Activated CD8-positive, alpha-beta memory T cell treated with anti-CD3 and anti-CD28 coated beads, Interleukin-2, amount 10 ng/mL, durations not matched to agents 7 days and 5 days (primary cell): Measurements from ENCODE around the gene MSMB. TPM values are rescaled to one million over a fixed set of nuclear protein-coding genes. Genes with fewer than 3 reads are reported as not detected.
A peak's percentile ranks its signal among the peaks of the same experiment; 100 is the strongest.
"Not testable (repeated sequence)": the region's sequence is repeated elsewhere in the genome, so short reads cannot be mapped to it uniquely, and the experiment has no call there.

Experiments used
- ATAC-seq: fragments of 150-1000 bp; cut with Tn5 transposase; one replicate; pipeline ENCODE4 v1.10.0; 2021; ENCODE audit warnings: moderate library complexity
- CTCF ChIA-PET: fragments of 350-600 bp; sonication (Branson Sonifier 250); formaldehyde crosslinking; loops from one replicate; lab custom pipeline; 2021; ENCODE audit warnings: antibody characterized with exemption; lab: Charles Lee
- DNase-seq: peaks from one replicate; pipeline ENCODE4 v3.0.0-alpha.2; 2020
- H3K27ac Mint-ChIP-seq: one replicate; pipeline ENCODE4 v1.8.0; 2021; ENCODE audit warnings: mild to moderate bottlenecking, mixed read lengths
- H3K27me3 Mint-ChIP-seq: one replicate; pipeline ENCODE4 v1.8.0; 2021; ENCODE audit warnings: mixed read lengths
- H3K36me3 Mint-ChIP-seq: one replicate; pipeline ENCODE4 v1.8.0; 2021; ENCODE audit warnings: mild to moderate bottlenecking, mixed read lengths
- H3K4me1 Mint-ChIP-seq: one replicate; pipeline ENCODE4 v1.8.0; 2021; ENCODE audit warnings: mixed read lengths
- H3K4me3 Mint-ChIP-seq: one replicate; pipeline ENCODE4 v1.8.0; 2021; ENCODE audit warnings: mild to moderate bottlenecking, moderate library complexity, mixed read lengths
- H3K9me3 Mint-ChIP-seq: one replicate; pipeline ENCODE4 v1.8.0; 2022; ENCODE audit warnings: low read depth, mixed read lengths
- total RNA-seq, 2 experiments: library from RNA; stranded (reverse); gene quantifications; one replicate each; pipeline ENCODE4 v1.2.3, GENCODE V29; 2021

The MSMB gene
- total RNA-seq, 2 experiments from 2014 or later = not detected

GRCh38 chr10:46002916-46003693, 43.0 kb downstream of the MSMB start:
- H3K36me3 Mint-ChIP-seq = peaks cover 50% of the 10 kb centered on the region
- no peaks in the 10 kb centered on the region for H3K9me3 Mint-ChIP-seq
- H3K27me3 Mint-ChIP-seq = no peaks in the 10 kb centered on the region
- H3K27ac Mint-ChIP-seq = no peak overlapping the region
- H3K4me1 Mint-ChIP-seq = no peaks in the 10 kb centered on the region
- DNase-seq = no peak
- CTCF ChIA-PET = interaction anchor here (1.0 to 1.3 kb wide), 2 partner anchors 18 to 24 kb away, joined by 3 to 5 read pairs; no protein-coding TSS in a partner anchor
- no peak overlapping the region for H3K4me3 Mint-ChIP-seq
- ATAC-seq = no peak

DNA sequence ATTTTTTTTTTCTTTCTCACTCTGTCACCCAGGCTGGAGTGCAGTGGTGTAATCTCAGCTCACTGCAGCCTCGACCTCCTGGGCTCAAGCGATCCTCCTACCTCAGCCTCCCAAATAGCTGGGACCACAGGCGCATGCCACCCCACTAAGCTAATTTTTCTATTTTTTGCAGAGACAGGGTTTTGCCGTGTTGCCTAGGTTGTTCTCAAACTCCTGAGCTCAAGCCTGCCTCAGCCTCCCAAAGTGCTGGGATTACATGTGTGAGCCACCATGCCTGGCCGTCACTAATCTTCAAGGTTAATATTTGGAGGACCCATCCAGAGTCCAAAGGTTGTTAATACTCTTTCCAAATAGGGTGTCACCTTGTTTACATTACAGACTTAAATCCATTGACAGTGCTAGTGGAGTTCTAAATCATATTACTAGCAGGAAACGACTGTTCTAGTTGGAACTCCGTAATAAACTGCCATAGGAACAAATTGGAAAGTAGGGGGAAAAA, 43.8 kb downstream of the MSMB start:
- H3K9me3 Mint-ChIP-seq, H3K4me3 Mint-ChIP-seq, H3K4me1 Mint-ChIP-seq, H3K27ac Mint-ChIP-seq, H3K27me3 Mint-ChIP-seq, ATAC-seq, DNase-seq: not testable (repeated sequence)
- CTCF ChIA-PET = interaction anchor here (1.0 kb wide), 1 partner anchor 25 kb away, joined by 5 read pairs; no protein-coding TSS in a partner anchor
- H3K36me3 Mint-ChIP-seq = peaks cover 52% of the 10 kb centered on the region

DNA sequence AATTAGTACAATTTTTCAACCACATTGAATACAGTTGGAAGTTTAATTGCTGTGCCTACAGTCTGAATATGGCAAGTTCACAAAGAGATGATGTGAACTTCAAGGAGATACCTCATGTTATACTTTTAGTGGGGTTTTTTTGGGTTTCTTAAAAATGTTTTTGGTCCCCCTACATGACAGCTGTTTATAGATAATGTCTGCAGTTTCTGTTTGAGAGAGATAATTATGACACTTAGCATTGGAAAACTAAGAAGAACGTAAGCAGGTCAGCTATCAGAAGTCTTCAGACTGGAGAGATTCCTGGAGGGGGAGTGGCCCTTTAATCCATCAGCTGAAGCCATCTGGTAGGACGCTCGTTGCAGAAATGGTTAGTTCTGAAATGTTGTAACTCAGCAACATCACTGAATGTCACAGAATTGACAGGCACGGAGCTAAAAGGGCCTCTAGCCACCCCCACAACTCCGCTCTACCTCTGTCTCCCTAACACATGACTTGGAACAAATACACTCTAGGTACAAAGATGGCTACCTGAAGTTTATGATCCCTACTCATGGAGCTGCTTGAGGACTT, 44.8 kb downstream of the MSMB start:
- Mint-ChIP-seq H3K4me3 (no peak overlapping the region), H3K9me3 (no peaks in the 10 kb centered on the region), H3K27ac (no peak overlapping the region), H3K27me3 (no peaks in the 10 kb centered on the region), H3K36me3 (peaks cover 49% of the 10 kb centered on the region), H3K4me1 (no peaks in the 10 kb centered on the region)
- ATAC-seq = no peak
- CTCF ChIA-PET = no interaction called here
- DNase-seq = no peak

- H3K9me3 Mint-ChIP-seq = no peaks in the 10 kb centered on the region
- DNase-seq (no peak), ATAC-seq (no peak)
- no peak overlapping the region for H3K4me3 Mint-ChIP-seq
- H3K4me1 Mint-ChIP-seq = no peaks in the 10 kb centered on the region
- H3K27ac Mint-ChIP-seq = no peak overlapping the region
- CTCF ChIA-PET = no interaction called here
- peaks cover 48% of the 10 kb centered on the region for H3K36me3 Mint-ChIP-seq
- no peaks in the 10 kb centered on the region for H3K27me3 Mint-ChIP-seq
Measured at GRCh38 chr10:46000538-46000937, 45.5 kb downstream of the MSMB start.

GRCh38 chr10:45999955-46000354, 46.1 kb downstream of the MSMB start:
- H3K36me3 Mint-ChIP-seq = peaks cover 46% of the 10 kb centered on the region
- ATAC-seq, H3K9me3 Mint-ChIP-seq, H3K27me3 Mint-ChIP-seq, H3K27ac Mint-ChIP-seq, CTCF ChIA-PET, DNase-seq, H3K4me1 Mint-ChIP-seq, H3K4me3 Mint-ChIP-seq: not testable (repeated sequence)

- CTCF ChIA-PET = no interaction called here
- ATAC-seq = no peak
- H3K36me3 Mint-ChIP-seq = peaks cover 50% of the 10 kb centered on the region
- H3K27me3 Mint-ChIP-seq = no peaks in the 10 kb centered on the region
- H3K27ac Mint-ChIP-seq = no peak overlapping the region
- H3K4me3 Mint-ChIP-seq = no peak overlapping the region
- no peaks in the 10 kb centered on the region for H3K4me1 Mint-ChIP-seq
- DNase-seq = no peak
- no peaks in the 10 kb centered on the region for H3K9me3 Mint-ChIP-seq
Measured at GRCh38 chr10:45997994-45998763, 47.9 kb downstream of the MSMB start.

GRCh38 chr10:45997557-45997956, 48.5 kb downstream of the MSMB start:
- no peaks in the 10 kb centered on the region for H3K27me3 Mint-ChIP-seq
- H3K9me3 Mint-ChIP-seq = no peaks in the 10 kb centered on the region
- CTCF ChIA-PET = interaction anchor here (0.6 kb wide), 1 partner anchor 748 kb away, joined by 3 read pairs; no protein-coding TSS in a partner anchor
- no peak for ATAC-seq
- H3K4me1 Mint-ChIP-seq = no peaks in the 10 kb centered on the region
- no peak overlapping the region for H3K27ac Mint-ChIP-seq
- no peak overlapping the region for H3K4me3 Mint-ChIP-seq
- H3K36me3 Mint-ChIP-seq = peaks cover 53% of the 10 kb centered on the region
- DNase-seq = no peak

GRCh38 chr10:45985590-45985989, 60.5 kb downstream of the MSMB start:
- H3K9me3 Mint-ChIP-seq, H3K27me3 Mint-ChIP-seq, ATAC-seq, H3K4me1 Mint-ChIP-seq, CTCF ChIA-PET, H3K4me3 Mint-ChIP-seq, H3K27ac Mint-ChIP-seq, DNase-seq: not testable (repeated sequence)
- H3K36me3 Mint-ChIP-seq = peaks cover 16% of the 10 kb centered on the region

GRCh38 chr10:45984473-45984872, 61.6 kb downstream of the MSMB start:
- ATAC-seq, H3K4me3 Mint-ChIP-seq, H3K27me3 Mint-ChIP-seq, DNase-seq, H3K27ac Mint-ChIP-seq, H3K4me1 Mint-ChIP-seq, CTCF ChIA-PET, H3K9me3 Mint-ChIP-seq: not testable (repeated sequence)
- peaks cover 14% of the 10 kb centered on the region for H3K36me3 Mint-ChIP-seq

GRCh38 chr10:45983538-45984186, 62.4 kb downstream of the MSMB start:
- peaks cover 16% of the 10 kb centered on the region for H3K36me3 Mint-ChIP-seq
- H3K9me3 Mint-ChIP-seq, H3K27me3 Mint-ChIP-seq, CTCF ChIA-PET, H3K27ac Mint-ChIP-seq, H3K4me1 Mint-ChIP-seq, H3K4me3 Mint-ChIP-seq: not testable (repeated sequence)
- ATAC-seq (peak; percentile 73), DNase-seq (peak; percentile 60)

Other genes with a start within 250 kb of the MSMB start
- gene AGAP4, start 198.8 kb downstream of the MSMB start, total RNA-seq = 10 to 100 TPM; 20.7 to 22.0 TPM
- 10 to 100 TPM; 56.0 to 73.9 TPM for gene TIMM23, start 73.8 kb downstream of the MSMB start, total RNA-seq
- gene NCOA4, start 15.6 kb downstream of the MSMB start, total RNA-seq = 100 to 1,000 TPM in 1 of 2 experiments, 10 to 100 TPM in 1; 90.9 to 122 TPM
- not detected for gene ANTXRL, start 240.7 kb upstream of the MSMB start, total RNA-seq